ENCODE data around the gene SPDYE4.
A peak's percentile ranks its signal among the peaks of the same experiment; 100 is the strongest.

Gene SPDYE4

DNA sequence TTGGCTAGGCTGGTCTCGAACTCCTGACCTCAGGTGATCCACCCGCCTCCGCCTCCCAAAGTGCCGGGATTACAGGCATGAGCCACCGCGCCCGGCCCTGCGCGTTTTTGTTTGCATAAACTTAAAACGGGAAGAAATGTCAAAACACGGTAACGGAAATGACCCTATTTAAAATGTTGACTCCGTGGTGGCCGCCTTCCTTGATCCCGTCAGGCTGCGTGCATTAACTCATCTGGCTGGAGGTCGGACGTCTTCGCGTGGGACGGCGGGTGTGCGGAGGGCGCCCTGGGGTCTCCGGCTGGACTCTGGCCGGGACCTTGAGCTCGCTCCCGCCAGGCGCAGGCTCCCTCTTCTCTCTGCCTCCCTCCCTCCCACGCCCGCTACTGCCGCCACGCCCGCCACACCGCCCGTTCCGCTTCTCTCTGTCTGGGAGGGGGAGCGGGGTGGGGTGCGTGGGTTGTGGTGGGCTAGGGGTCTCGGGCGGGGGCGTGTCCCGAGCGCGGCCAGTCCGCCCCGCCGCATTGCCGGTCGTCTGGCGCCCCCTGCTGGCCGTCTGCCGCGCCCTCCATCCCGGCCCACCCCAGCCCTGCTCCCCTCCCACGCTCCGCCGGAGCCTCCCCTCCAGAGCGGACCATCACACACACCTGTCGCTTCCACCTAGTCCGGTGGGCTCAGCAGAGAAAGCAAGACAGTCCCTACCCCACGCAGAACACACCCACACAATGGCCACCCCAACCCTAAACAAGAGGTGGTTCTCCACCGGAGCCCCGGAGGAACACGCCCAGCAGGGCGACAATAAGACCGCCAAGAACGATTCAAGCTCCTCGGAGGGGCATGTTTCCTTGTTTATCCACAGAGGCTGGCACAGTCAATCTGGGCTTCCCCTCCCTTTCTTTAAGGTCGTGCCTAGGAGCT, 12.5 kb downstream of the SPDYE4 start:
- peak; percentile 96 for ATAC-seq
- no peak for TF ChIP-seq CSDC2 (CRISPR knock-in tag; IDR thresholded peaks at IDR 0.05)
- TF ChIP-seq TOX (CRISPR knock-in tag; IDR thresholded peaks at IDR 0.05; ENCODE audit: borderline replicate concordance): no peak
- no peak for TF ChIP-seq BACH2 (CRISPR knock-in tag; IDR thresholded peaks at IDR 0.05; ENCODE audit: borderline replicate concordance)
- no peak for TF ChIP-seq ZNF8 (CRISPR knock-in tag; IDR thresholded peaks at IDR 0.05)
- TF ChIP-seq ZC3H10 (CRISPR knock-in tag; IDR thresholded peaks at IDR 0.05): no peak
- TF ChIP-seq PPARA (CRISPR knock-in tag; IDR thresholded peaks at IDR 0.05; ENCODE audit: borderline replicate concordance): no peak
- TF ChIP-seq ZNF70 (CRISPR knock-in tag; IDR thresholded peaks at IDR 0.05): no peak
- TF ChIP-seq, protein P1, sequence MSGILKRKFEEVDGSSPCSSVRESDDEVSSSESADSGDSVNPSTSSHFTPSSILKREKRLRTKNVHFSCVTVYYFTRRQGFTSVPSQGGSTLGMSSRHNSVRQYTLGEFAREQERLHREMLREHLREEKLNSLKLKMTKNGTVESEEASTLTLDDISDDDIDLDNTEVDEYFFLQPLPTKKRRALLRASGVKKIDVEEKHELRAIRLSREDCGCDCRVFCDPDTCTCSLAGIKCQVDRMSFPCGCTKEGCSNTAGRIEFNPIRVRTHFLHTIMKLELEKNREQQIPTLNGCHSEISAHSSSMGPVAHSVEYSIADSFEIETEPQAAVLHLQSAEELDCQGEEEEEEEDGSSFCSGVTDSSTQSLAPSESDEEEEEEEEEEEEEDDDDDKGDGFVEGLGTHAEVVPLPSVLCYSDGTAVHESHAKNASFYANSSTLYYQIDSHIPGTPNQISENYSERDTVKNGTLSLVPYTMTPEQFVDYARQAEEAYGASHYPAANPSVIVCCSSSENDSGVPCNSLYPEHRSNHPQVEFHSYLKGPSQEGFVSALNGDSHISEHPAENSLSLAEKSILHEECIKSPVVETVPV (CRISPR knock-in tag; IDR thresholded peaks at IDR 0.05): no peak
- no peak for TF ChIP-seq ZFP3 (CRISPR knock-in tag; IDR thresholded peaks at IDR 0.05)
- TF ChIP-seq ESRRG (CRISPR knock-in tag; IDR thresholded peaks at IDR 0.05): no peak
- no peak for TF ChIP-seq SNAI2 (CRISPR knock-in tag; IDR thresholded peaks at IDR 0.05)
- TF ChIP-seq OSR1 (CRISPR knock-in tag; IDR thresholded peaks at IDR 0.05): no peak
- TF ChIP-seq, protein P2, sequence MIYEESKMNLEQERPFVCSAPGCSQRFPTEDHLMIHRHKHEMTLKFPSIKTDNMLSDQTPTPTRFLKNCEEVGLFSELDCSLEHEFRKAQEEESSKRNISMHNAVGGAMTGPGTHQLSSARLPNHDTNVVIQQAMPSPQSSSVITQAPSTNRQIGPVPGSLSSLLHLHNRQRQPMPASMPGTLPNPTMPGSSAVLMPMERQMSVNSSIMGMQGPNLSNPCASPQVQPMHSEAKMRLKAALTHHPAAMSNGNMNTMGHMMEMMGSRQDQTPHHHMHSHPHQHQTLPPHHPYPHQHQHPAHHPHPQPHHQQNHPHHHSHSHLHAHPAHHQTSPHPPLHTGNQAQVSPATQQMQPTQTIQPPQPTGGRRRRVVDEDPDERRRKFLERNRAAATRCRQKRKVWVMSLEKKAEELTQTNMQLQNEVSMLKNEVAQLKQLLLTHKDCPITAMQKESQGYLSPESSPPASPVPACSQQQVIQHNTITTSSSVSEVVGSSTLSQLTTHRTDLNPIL (CRISPR knock-in tag; IDR thresholded peaks at IDR 0.05; ENCODE audit: low read depth): no peak
- no peak for TF ChIP-seq TCF4 (CRISPR knock-in tag; IDR thresholded peaks at IDR 0.05; ENCODE audit: borderline replicate concordance)
- TF ChIP-seq, protein P3, sequence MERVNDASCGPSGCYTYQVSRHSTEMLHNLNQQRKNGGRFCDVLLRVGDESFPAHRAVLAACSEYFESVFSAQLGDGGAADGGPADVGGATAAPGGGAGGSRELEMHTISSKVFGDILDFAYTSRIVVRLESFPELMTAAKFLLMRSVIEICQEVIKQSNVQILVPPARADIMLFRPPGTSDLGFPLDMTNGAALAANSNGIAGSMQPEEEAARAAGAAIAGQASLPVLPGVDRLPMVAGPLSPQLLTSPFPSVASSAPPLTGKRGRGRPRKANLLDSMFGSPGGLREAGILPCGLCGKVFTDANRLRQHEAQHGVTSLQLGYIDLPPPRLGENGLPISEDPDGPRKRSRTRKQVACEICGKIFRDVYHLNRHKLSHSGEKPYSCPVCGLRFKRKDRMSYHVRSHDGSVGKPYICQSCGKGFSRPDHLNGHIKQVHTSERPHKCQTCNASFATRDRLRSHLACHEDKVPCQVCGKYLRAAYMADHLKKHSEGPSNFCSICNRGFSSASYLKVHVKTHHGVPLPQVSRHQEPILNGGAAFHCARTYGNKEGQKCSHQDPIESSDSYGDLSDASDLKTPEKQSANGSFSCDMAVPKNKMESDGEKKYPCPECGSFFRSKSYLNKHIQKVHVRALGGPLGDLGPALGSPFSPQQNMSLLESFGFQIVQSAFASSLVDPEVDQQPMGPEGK (CRISPR knock-in tag; IDR thresholded peaks at IDR 0.05; ENCODE audit: borderline replicate concordance): no peak
- no peak for TF ChIP-seq GLIS3 (CRISPR knock-in tag; IDR thresholded peaks at IDR 0.05)
- no peak for TF ChIP-seq RARB (CRISPR knock-in tag; IDR thresholded peaks at IDR 0.05)

DNA sequence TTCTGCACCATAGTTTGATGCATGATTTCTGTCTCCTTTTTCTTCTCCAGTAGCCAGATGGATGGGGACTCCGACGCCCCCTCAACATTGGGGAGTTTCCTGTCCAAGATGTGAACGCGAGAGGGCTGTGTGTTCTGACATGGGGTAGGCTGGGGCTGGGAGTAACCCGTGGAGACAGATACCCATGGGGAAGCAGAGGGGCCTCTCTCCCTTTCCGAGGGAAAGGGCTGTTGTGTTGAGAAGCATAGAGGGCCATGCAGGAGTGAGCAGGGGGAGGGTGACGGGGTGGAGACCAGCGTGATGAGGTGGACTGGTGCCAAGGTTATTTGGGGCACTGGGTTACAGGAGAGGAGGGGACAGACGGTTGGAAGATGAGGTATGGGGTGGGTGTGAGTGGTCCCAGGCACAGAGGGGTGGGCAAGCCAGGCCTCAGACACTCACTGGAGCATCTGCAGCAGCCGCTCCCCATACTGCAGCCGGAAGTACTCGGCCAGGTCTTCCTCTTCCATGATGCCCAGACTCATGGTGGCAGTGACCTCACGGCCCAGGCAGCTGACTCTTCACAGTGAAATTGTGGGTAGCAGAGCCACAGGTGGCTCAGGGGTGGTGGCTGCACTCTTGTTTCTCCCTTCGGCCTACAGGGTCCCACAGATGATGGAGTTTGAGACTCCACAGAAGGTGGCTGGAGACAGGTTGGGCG, 14.1 kb downstream of the SPDYE4 start:
- ATAC-seq: no peak

More for the DNA sequence above, 14.1 kb downstream of the SPDYE4 start:
- TF ChIP-seq ZFP30 (CRISPR knock-in tag; IDR thresholded peaks at IDR 0.05) (no peak), ISL1 (CRISPR knock-in tag; IDR thresholded peaks at IDR 0.05) (no peak), CSDC2 (CRISPR knock-in tag; IDR thresholded peaks at IDR 0.05) (no peak), ZC3H10 (CRISPR knock-in tag; IDR thresholded peaks at IDR 0.05) (no peak), BACH2 (CRISPR knock-in tag; IDR thresholded peaks at IDR 0.05; ENCODE audit: borderline replicate concordance) (no peak), ZNF8 (CRISPR knock-in tag; IDR thresholded peaks at IDR 0.05) (no peak), ESRRG (CRISPR knock-in tag; IDR thresholded peaks at IDR 0.05) (no peak), RARB (CRISPR knock-in tag; IDR thresholded peaks at IDR 0.05) (no peak), ZFP3 (CRISPR knock-in tag; IDR thresholded peaks at IDR 0.05) (no peak), ZNF70 (CRISPR knock-in tag; IDR thresholded peaks at IDR 0.05) (no peak), SNAI2 (CRISPR knock-in tag; IDR thresholded peaks at IDR 0.05) (no peak), TOX (CRISPR knock-in tag; IDR thresholded peaks at IDR 0.05; ENCODE audit: borderline replicate concordance) (no peak), TCF4 (CRISPR knock-in tag; IDR thresholded peaks at IDR 0.05; ENCODE audit: borderline replicate concordance) (no peak), PPARA (CRISPR knock-in tag; IDR thresholded peaks at IDR 0.05; ENCODE audit: borderline replicate concordance) (no peak), OSR1 (CRISPR knock-in tag; IDR thresholded peaks at IDR 0.05) (no peak)
- TF ChIP-seq, protein P4, sequence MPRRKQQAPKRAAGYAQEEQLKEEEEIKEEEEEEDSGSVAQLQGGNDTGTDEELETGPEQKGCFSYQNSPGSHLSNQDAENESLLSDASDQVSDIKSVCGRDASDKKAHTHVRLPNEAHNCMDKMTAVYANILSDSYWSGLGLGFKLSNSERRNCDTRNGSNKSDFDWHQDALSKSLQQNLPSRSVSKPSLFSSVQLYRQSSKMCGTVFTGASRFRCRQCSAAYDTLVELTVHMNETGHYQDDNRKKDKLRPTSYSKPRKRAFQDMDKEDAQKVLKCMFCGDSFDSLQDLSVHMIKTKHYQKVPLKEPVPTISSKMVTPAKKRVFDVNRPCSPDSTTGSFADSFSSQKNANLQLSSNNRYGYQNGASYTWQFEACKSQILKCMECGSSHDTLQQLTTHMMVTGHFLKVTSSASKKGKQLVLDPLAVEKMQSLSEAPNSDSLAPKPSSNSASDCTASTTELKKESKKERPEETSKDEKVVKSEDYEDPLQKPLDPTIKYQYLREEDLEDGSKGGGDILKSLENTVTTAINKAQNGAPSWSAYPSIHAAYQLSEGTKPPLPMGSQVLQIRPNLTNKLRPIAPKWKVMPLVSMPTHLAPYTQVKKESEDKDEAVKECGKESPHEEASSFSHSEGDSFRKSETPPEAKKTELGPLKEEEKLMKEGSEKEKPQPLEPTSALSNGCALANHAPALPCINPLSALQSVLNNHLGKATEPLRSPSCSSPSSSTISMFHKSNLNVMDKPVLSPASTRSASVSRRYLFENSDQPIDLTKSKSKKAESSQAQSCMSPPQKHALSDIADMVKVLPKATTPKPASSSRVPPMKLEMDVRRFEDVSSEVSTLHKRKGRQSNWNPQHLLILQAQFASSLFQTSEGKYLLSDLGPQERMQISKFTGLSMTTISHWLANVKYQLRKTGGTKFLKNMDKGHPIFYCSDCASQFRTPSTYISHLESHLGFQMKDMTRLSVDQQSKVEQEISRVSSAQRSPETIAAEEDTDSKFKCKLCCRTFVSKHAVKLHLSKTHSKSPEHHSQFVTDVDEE (CRISPR knock-in tag; IDR thresholded peaks at IDR 0.05): no peak
- TF ChIP-seq, protein P1 (CRISPR knock-in tag; IDR thresholded peaks at IDR 0.05): no peak
- TF ChIP-seq, protein P5, sequence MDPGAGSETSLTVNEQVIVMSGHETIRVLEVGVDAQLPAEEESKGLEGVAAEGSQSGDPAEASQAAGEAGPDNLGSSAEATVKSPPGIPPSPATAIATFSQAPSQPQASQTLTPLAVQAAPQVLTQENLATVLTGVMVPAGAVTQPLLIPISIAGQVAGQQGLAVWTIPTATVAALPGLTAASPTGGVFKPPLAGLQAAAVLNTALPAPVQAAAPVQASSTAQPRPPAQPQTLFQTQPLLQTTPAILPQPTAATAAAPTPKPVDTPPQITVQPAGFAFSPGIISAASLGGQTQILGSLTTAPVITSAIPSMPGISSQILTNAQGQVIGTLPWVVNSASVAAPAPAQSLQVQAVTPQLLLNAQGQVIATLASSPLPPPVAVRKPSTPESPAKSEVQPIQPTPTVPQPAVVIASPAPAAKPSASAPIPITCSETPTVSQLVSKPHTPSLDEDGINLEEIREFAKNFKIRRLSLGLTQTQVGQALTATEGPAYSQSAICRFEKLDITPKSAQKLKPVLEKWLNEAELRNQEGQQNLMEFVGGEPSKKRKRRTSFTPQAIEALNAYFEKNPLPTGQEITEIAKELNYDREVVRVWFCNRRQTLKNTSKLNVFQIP (CRISPR knock-in tag; IDR thresholded peaks at IDR 0.05; ENCODE audit: borderline replicate concordance, low read depth): no peak

Measured in SK-N-SH treated with all-trans-retinoic acid at 6 μM for 48 hours (cell line).